HL-60 (cell line): ENCODE measurements around the gene C11orf86.

Experiments
- POLR2AphosphoS5 ChIP-seq: IDR thresholded peaks from 2 replicates; pipeline ENCODE4 v1.6.1; 2012; ENCODE audit warnings: low read depth
- TF ChIP-seq, protein P1 (sequence below): IDR thresholded peaks from one replicate; pipeline ENCODE4 v1.5.1; 2011; ENCODE audit warnings: low read length, control low read depth, inconsistent platforms; ENCODE audit not compliant: insufficient read depth

DNA sequence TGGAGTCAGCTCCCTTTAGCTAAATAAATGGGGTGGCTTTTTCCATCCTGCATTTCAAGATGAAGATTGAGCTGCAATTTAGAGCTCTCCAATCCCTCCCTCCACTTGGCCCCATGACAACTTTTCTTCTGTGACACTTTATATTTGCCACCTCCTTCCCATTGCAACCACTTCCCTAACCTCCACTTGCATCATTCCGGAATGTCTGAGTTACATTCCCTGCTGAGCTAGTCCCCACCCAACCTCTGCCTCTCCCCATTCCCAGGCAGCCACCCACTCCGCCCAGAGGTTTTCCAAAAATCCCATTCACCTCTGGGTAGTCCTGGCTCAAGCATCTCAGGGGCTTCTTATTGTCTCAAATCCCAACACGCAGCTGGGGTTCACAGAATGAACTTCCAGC is 41.6 kb upstream of the C11orf86 start:
- TF ChIP-seq, protein P1, sequence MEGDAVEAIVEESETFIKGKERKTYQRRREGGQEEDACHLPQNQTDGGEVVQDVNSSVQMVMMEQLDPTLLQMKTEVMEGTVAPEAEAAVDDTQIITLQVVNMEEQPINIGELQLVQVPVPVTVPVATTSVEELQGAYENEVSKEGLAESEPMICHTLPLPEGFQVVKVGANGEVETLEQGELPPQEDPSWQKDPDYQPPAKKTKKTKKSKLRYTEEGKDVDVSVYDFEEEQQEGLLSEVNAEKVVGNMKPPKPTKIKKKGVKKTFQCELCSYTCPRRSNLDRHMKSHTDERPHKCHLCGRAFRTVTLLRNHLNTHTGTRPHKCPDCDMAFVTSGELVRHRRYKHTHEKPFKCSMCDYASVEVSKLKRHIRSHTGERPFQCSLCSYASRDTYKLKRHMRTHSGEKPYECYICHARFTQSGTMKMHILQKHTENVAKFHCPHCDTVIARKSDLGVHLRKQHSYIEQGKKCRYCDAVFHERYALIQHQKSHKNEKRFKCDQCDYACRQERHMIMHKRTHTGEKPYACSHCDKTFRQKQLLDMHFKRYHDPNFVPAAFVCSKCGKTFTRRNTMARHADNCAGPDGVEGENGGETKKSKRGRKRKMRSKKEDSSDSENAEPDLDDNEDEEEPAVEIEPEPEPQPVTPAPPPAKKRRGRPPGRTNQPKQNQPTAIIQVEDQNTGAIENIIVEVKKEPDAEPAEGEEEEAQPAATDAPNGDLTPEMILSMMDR = no peak
- TF ChIP-seq POLR2AphosphoS5 = no peak
